Heart left ventricle (tissue), 13 donors: ENCODE results near the gene DGKB.

Experiments used
- POLR2A ChIP-seq, 2 donors: fragments of 450-650 bp; IDR thresholded peaks; one replicate each; pipeline ENCODE4 v1.6.1; 2017; ENCODE audit warnings: antibody characterized with exemption in 2 of 2, mild to moderate bottlenecking in 2 of 2, moderate library complexity in 2 of 2
- TF ChIP-seq, protein P1 (sequence below), 12 donors: fragments of 200-600 bp; sonication (generic) in 4 of 12; IDR thresholded peaks; one replicate each; pipeline versions ENCODE4 v1.5.0 to v1.8.0; 2018 to 2022; ENCODE audit warnings: antibody characterized with exemption in 12 of 12, mild to moderate bottlenecking in 5 of 12
- donor health status: ischemic (EF 13 %, LVEDD 7.1; RV severe dilation, severe dysfunction).
- donor health status: DM: no; HTN: yes; CAD: no.
- donor health status: DM: no; HTN: no; CAD: no.
- donor health status: ischemic (EF 25% LVEDD 6.9; RV normal size, moderate dysfunction).
- donor health status: ischemic (EF 25% LVEDD 5.7; RV mildly dilated, moderate dysfunction).
- donor health status: ischemic (EF 35%, LVEDD 5.7; RV mildly dilated, moderate dysfunction).
- donor health status: nonischemic (EF 11% LVEDD 7.7; RV severe dilation, severe dysfunction).
- donor health status: DM: yes; HTN: yes; CAD: no.
- donor health status: PGD.
- donor health status: ischemic (EF 29% LVEDD 5.4; RV normal size, mild dysfunction).
- donor health status: nonischemic (EF 23%, LVEDD 6.1; RV moderate dilation, normal function).

DNA sequence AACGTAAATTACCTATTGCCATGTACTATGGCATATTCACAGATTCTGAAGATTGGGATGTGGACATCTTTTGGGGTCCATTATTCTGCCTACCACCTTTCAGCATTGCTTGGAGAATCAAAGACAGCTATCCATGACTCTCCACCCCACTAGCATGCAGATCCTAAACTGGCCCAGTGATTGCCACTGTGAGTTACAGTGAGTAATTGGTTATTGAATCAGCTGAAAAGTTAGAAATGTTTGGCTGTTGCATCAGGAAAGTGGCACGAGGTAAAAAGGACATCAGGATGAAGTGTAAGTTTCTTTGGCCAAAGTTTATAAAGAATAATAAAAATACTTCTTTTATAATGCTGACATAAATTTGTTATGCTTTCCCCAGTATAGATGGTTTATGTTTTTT lies 764.9 kb downstream of the DGKB start:
- TF ChIP-seq, protein P1, sequence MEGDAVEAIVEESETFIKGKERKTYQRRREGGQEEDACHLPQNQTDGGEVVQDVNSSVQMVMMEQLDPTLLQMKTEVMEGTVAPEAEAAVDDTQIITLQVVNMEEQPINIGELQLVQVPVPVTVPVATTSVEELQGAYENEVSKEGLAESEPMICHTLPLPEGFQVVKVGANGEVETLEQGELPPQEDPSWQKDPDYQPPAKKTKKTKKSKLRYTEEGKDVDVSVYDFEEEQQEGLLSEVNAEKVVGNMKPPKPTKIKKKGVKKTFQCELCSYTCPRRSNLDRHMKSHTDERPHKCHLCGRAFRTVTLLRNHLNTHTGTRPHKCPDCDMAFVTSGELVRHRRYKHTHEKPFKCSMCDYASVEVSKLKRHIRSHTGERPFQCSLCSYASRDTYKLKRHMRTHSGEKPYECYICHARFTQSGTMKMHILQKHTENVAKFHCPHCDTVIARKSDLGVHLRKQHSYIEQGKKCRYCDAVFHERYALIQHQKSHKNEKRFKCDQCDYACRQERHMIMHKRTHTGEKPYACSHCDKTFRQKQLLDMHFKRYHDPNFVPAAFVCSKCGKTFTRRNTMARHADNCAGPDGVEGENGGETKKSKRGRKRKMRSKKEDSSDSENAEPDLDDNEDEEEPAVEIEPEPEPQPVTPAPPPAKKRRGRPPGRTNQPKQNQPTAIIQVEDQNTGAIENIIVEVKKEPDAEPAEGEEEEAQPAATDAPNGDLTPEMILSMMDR (IDR thresholded peaks at IDR 0.05), result no peak
- no peak for TF ChIP-seq POLR2A (IDR thresholded peaks at IDR 0.05)
